HepG2 (cell line): ENCODE measurements around the gene SERINC2. TPM values are rescaled to one million over a fixed set of nuclear protein-coding genes. Genes with fewer than 3 reads are reported as not detected.

Experiments
- ARNT2 ChIP-seq: sonication (generic); formaldehyde crosslinking; IDR thresholded peaks from 2 replicates; pipeline ENCODE4 v1.8.0; 2022; ENCODE audit warnings: mild to moderate bottlenecking, low read depth, missing genetic modification reagents, moderate library complexity
- BORCS8-MEF2B ChIP-seq: sonication (generic); formaldehyde crosslinking; IDR thresholded peaks from 2 replicates; pipeline ENCODE4 v1.8.0; 2022; ENCODE audit warnings: mild to moderate bottlenecking, missing genetic modification reagents
- CHCHD3 ChIP-seq: sonication (generic); formaldehyde crosslinking; IDR thresholded peaks from 2 replicates; pipeline ENCODE4 v1.8.0; 2022; ENCODE audit warnings: mild to moderate bottlenecking, missing genetic modification reagents, moderate library complexity
- CHD4 ChIP-seq: fragments of 200-600 bp; sonication (generic); IDR thresholded peaks from 2 replicates; pipeline ENCODE4 v1.7.0; 2017; ENCODE audit warnings: mild to moderate bottlenecking, low read length, borderline replicate concordance
- GABPA ChIP-seq, 2 experiments: IDR thresholded peaks; 2 replicates each; pipeline ENCODE4 v1.6.1; 2011 to 2016; ENCODE audit warnings: low read depth in 2 of 2, low read length in 1 of 2, missing biosample characterization in 1 of 2, missing genetic modification characterization in 1 of 2
- HMGXB4 ChIP-seq, 2 experiments: sonication (generic) in 1 of 2; formaldehyde crosslinking in 1 of 2; IDR thresholded peaks; 2 replicates each; pipeline versions ENCODE4 v1.4.0 to v1.6.1; 2018 to 2020; ENCODE audit warnings: missing genetic modification reagents in 2 of 2, borderline replicate concordance in 1 of 2, low read depth in 1 of 2, mild to moderate bottlenecking in 1 of 2, missing biosample characterization in 1 of 2
- KLF13 ChIP-seq: sonication (generic); formaldehyde crosslinking; IDR thresholded peaks from 2 replicates; pipeline ENCODE4 v1.4.0; 2020; ENCODE audit warnings: mild to moderate bottlenecking, missing genetic modification reagents
- MEIS1 ChIP-seq: sonication (generic); formaldehyde crosslinking; IDR thresholded peaks from 2 replicates; pipeline ENCODE4 v1.9.0; 2021; ENCODE audit warnings: mild to moderate bottlenecking, missing genetic modification reagents, moderate library complexity, borderline replicate concordance
- POGK ChIP-seq: sonication (generic); formaldehyde crosslinking; conservative IDR thresholded peaks from 2 replicates; pipeline ENCODE4 v1.8.0; 2022; ENCODE audit warnings: mild to moderate bottlenecking, moderate library complexity, missing genetic modification reagents
- SKI ChIP-seq: fragments of 450-650 bp; IDR thresholded peaks from one replicate; pipeline ENCODE4 v1.6.1; 2018; ENCODE audit warnings: mild to moderate bottlenecking; ENCODE audit not compliant: partially characterized antibody
- SMC3 ChIP-seq: IDR thresholded peaks from 2 replicates; pipeline ENCODE4 v1.6.1; 2011; ENCODE audit warnings: low read length, improper control_type of control experiment
- ZFP62 ChIP-seq: sonication (generic); formaldehyde crosslinking; IDR thresholded peaks from 2 replicates; pipeline ENCODE4 v1.4.0; 2020; ENCODE audit warnings: missing genetic modification reagents
- ZNF20 ChIP-seq: sonication (generic); formaldehyde crosslinking; IDR thresholded peaks from 2 replicates; pipeline ENCODE4 v1.4.0; 2020; ENCODE audit warnings: mild to moderate bottlenecking, moderate library complexity, missing genetic modification reagents
- ZNF543 ChIP-seq: sonication (generic); formaldehyde crosslinking; IDR thresholded peaks from 2 replicates; pipeline ENCODE4 v1.4.0; 2020; ENCODE audit warnings: mild to moderate bottlenecking, missing genetic modification reagents
- ZNF569 ChIP-seq: sonication (generic); formaldehyde crosslinking; IDR thresholded peaks from 2 replicates; pipeline ENCODE4 v1.5.0; 2020; ENCODE audit warnings: mild to moderate bottlenecking, missing genetic modification reagents, moderate library complexity, borderline replicate concordance
- ZSCAN22 ChIP-seq: sonication (generic); formaldehyde crosslinking; IDR thresholded peaks from 2 replicates; pipeline ENCODE4 v1.4.0; 2020; ENCODE audit warnings: mild to moderate bottlenecking, missing genetic modification reagents
- polyA plus RNA-seq, 8 experiments: library from polyadenylated mRNA; depleted of rRNA in 3 of 8; stranded (reverse) in 7 of 8; unstranded in 1 of 8; fragments of >200 nt; fragmentation: Illumina TruSeq in 4 of 8; extraction: Trizol in 4 of 8; gene quantifications; 2 replicates each; pipeline versions ENCODE4 v1.2.1 to v1.2.3, GENCODE V29; 2011 to 2016; ENCODE audit warnings: low read depth in 4 of 8, missing spikeins in 1 of 8, mixed read lengths in 1 of 8; ENCODE audit not compliant: insufficient read depth in 1 of 8
- total RNA-seq, 5 experiments: library from RNA; depleted of rRNA; stranded (reverse); fragments of >200 nt; fragmentation: Illumina TruSeq; extraction: Trizol; gene quantifications; 2 replicates each; pipeline ENCODE4 v1.2.3, GENCODE V29; 2016; ENCODE audit warnings: low read depth in 1 of 5
- TF ChIP-seq, protein P1 (sequence below): sonication (generic); formaldehyde crosslinking; IDR thresholded peaks from 2 replicates; pipeline ENCODE4 v1.5.0; 2020; ENCODE audit warnings: mild to moderate bottlenecking, missing genetic modification reagents, borderline replicate concordance

SERINC2 gene
- total and polyA plus RNA-seq, 2 of the 13 experiments (the other 11 are each of a cell fraction or from before 2014, with no cell fraction given): 4.8 to 126 TPM

DNA sequence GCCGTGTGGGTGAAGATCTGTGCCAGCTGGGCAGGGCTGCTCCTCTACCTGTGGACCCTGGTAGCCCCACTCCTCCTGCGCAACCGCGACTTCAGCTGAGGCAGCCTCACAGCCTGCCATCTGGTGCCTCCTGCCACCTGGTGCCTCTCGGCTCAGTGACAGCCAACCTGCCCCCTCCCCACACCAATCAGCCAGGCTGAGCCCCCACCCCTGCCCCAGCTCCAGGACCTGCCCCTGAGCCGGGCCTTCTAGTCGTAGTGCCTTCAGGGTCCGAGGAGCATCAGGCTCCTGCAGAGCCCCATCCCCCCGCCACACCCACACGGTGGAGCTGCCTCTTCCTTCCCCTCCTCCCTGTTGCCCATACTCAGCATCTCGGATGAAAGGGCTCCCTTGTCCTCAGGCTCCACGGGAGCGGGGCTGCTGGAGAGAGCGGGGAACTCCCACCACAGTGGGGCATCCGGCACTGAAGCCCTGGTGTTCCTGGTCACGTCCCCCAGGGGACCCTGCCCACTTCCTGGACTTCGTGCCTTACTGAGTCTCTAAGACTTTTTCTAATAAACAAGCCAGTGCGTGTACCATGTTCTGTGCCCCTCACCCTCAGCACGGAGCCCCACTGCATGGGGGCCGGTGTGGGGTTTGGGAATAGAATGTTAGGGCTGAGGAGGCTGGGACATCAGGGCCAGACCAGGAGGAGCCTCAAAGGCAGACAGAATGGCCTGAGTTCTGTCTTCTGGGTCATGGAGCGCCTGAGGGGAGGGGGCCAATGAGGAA, 21.3 kb downstream of the SERINC2 start (continued):
- TF ChIP-seq ZSCAN22 (no peak), HMGXB4 (CRISPR knock-in tag; IDR thresholded peaks at IDR 0.05; ENCODE audit: borderline replicate concordance in 1 of 2, low read depth in 1 of 2) (peak in 1 of 2 experiments; percentile 59; a peak in 1 of 4 replicates), CHCHD3 (CRISPR knock-in tag) (peak; percentile 43; the same call in 1 of the 2 replicates), ARNT2 (CRISPR knock-in tag) (no peak), SMC3 (no peak), ZNF20 (no peak), POGK (no peak), CHD4 (no peak; the same call in 1 of the 2 replicates), ZNF543 (CRISPR knock-in tag) (0 out of 2 replicates have a peak, but pooled peaks have one; percentile 30), SKI (no peak), GABPA (IDR thresholded peaks at IDR 0.05; ENCODE audit: low read depth, low read length) (no peak), GABPA (CRISPR knock-in tag; IDR thresholded peaks at IDR 0.05; ENCODE audit: low read depth) (peak; percentile 58), KLF13 (no peak), ZNF569 (no peak), BORCS8-MEF2B (CRISPR knock-in tag) (no peak), MEIS1 (CRISPR knock-in tag) (0 out of 2 replicates have a peak, but pooled peaks have one; percentile 84), ZFP62 (CRISPR knock-in tag) (no peak)
- TF ChIP-seq, protein P1, sequence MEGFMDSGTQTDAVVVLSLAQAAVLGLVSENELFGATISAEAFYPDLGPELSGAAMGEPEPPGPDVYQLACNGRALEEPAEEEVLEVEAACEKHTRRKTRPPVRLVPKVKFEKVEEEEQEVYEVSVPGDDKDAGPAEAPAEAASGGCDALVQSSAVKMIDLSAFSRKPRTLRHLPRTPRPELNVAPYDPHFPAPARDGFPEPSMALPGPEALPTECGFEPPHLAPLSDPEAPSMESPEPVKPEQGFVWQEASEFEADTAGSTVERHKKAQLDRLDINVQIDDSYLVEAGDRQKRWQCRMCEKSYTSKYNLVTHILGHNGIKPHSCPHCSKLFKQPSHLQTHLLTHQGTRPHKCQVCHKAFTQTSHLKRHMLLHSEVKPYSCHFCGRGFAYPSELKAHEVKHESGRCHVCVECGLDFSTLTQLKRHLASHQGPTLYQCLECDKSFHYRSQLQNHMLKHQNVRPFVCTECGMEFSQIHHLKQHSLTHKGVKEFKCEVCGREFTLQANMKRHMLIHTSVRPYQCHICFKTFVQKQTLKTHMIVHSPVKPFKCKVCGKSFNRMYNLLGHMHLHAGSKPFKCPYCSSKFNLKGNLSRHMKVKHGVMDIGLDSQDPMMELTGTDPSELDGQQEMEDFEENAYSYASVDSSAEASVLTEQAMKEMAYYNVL (CRISPR knock-in tag): peak; percentile 68; the same call in 1 of the 2 replicates
